Right lobe of liver (tissue), 4 donors: ENCODE results near the gene BAG5.

Experiments
- CTCF ChIP-seq, 4 donors: fragments of 200-600 bp in 3 of 4; fragments of 450-650 bp in 1 of 4; IDR thresholded peaks; one replicate each; pipeline versions ENCODE4 v1.5.1 to v1.8.0; 2016 to 2022; ENCODE audit warnings: antibody characterized with exemption in 4 of 4, mild to moderate bottlenecking in 2 of 4
- POLR2A ChIP-seq: fragments of 450-650 bp; IDR thresholded peaks from one replicate; pipeline ENCODE4 v1.6.1; 2017; ENCODE audit warnings: antibody characterized with exemption, mild to moderate bottlenecking
- donor health status: DM: no; HTN: no; CAD: no.
- donor health status: DM: no; HTN: no; CAD: no.
- donor health status: DM: no; HTN: yes; CAD: no.

GRCh38 chr14:103519043-103519836, 43.2 kb downstream of the BAG5 start:
- TF ChIP-seq CTCF (IDR thresholded peaks at IDR 0.05) (no peak), POLR2A (no peak)
